HCT116 (cell line): Measurements from ENCODE around the gene LRRC51. TPM values are rescaled to one million over a fixed set of nuclear protein-coding genes. Genes with fewer than 3 reads are reported as not detected.

ENCODE experiments used
- ATAC-seq: fragments of 200-7000 bp; cut with Tn5 transposase; 2 replicates; pipeline ENCODE4 v1.9.1; 2020; ENCODE audit warnings: mild to moderate bottlenecking, moderate library complexity
- BruUV-seq: library from RNA; stranded (reverse); fragments of 400-500 nt; replicated peaks from 2 replicates; lab custom pipeline; 2021; lab: Mats Ljungman, UMichigan
- CTCF ChIA-PET: fragments of 300-600 bp; sonication (Branson Sonifier 250); formaldehyde crosslinking; loops from one replicate; lab custom pipeline; 2021; ENCODE audit warnings: antibody characterized with exemption; lab: Charles Lee
- POLR2A ChIA-PET: fragments of 300-600, 350-600 bp; sonication (Branson Sonifier 250); formaldehyde crosslinking; loops from one replicate; lab custom pipeline; 2021; ENCODE audit warnings: antibody characterized with exemption; lab: Charles Lee
- RAD21 ChIA-PET, 2 experiments: fragments of 300-600 bp; sonication (Branson Sonifier 250); formaldehyde crosslinking; loops; one replicate each; lab custom pipeline; 2023; ENCODE audit warnings: low total read pairs in 2 of 2; ENCODE audit not compliant: uncharacterized antibody in 2 of 2, unreplicated experiment in 2 of 2, low non-redundant PET in 1 of 2; lab: Charles Lee
- DNase-seq: peaks from one replicate; pipeline ENCODE4 v3.0.0-alpha.2; 2010; ENCODE audit warnings: low read depth, low spot score
- H2AFZ ChIP-seq: fragments of 200-600 bp; shearing (Covaris generic), sonication (generic); 2 replicates; pipeline ENCODE4 v1.6.1; 2017; ENCODE audit warnings: low read depth, mixed run types, mixed read lengths, antibody characterized with exemption, low read length; ENCODE audit not compliant: poor library complexity, severe bottlenecking
- H3K27ac ChIP-seq: 2 replicates; pipeline ENCODE4 v1.5.1; 2012; ENCODE audit warnings: low read depth, low read length
- H3K27me3 ChIP-seq: fragments of 200-600 bp; sonication (generic); 2 replicates; pipeline ENCODE4 v1.6.1; 2016; ENCODE audit warnings: mixed run types, low read length, mixed read lengths; ENCODE audit not compliant: insufficient read depth
- H3K36me3 ChIP-seq, 2 experiments: fragments of 200-500 bp in 1 of 2; fragments of 200-600 bp in 1 of 2; sonication (Bioruptor generic) in 1 of 2; sonication (generic) in 1 of 2; 2 replicates each; pipeline versions ENCODE4 v1.5.1 to v1.6.1; 2014 to 2016; ENCODE audit warnings: low read length in 2 of 2, inconsistent platforms in 1 of 2, mixed read lengths in 1 of 2, mixed run types in 1 of 2; ENCODE audit not compliant: insufficient read depth in 2 of 2, control insufficient read depth in 1 of 2
- H3K4me1 ChIP-seq, 2 experiments: fragments of 200-600 bp in 1 of 2; sonication (generic) in 1 of 2; 2 replicates each; pipeline versions ENCODE4 v1.5.1 to v1.6.1; 2012 to 2017; ENCODE audit warnings: low read length in 2 of 2, inconsistent platforms in 1 of 2, mild to moderate bottlenecking in 1 of 2, mixed read lengths in 1 of 2, mixed run types in 1 of 2, moderate library complexity in 1 of 2; ENCODE audit not compliant: insufficient read depth in 2 of 2, control insufficient read depth in 1 of 2
- H3K4me2 ChIP-seq: fragments of 200-600 bp; sonication (generic); 2 replicates; pipeline ENCODE4 v1.6.1; 2017; ENCODE audit warnings: mixed run types, low read length, mixed read lengths
- H3K4me3 ChIP-seq, 2 experiments: fragments of 200-600 bp in 1 of 2; sonication (generic) in 1 of 2; replicated peaks in 1 of 2; 2 replicates each; pipeline ENCODE4 v1.5.1; 2011 to 2016; ENCODE audit warnings: low read length in 2 of 2, control low read depth in 1 of 2, low read depth in 1 of 2, mild to moderate bottlenecking in 1 of 2, mixed read lengths in 1 of 2, mixed run types in 1 of 2
- H3K79me2 ChIP-seq: fragments of 200-600 bp; sonication (generic); 2 replicates; pipeline ENCODE4 v1.6.1; 2017; ENCODE audit warnings: mild to moderate bottlenecking, mixed run types, low read length, moderate library complexity, mixed read lengths; ENCODE audit not compliant: insufficient read depth
- H3K9ac ChIP-seq: fragments of 200-600 bp; sonication (generic); 2 replicates; pipeline ENCODE4 v1.6.1; 2016; ENCODE audit warnings: low read length, mixed read lengths
- H3K9me2 ChIP-seq: fragments of 200-600 bp; sonication (generic), shearing (Covaris generic); 2 replicates; pipeline ENCODE4 v1.6.1; 2017; ENCODE audit warnings: mixed run types, mild to moderate bottlenecking, moderate library complexity; ENCODE audit not compliant: insufficient read depth
- H3K9me3 ChIP-seq, 2 experiments: fragments of 200-500 bp in 1 of 2; fragments of 200-600 bp in 1 of 2; sonication (Bioruptor generic) in 1 of 2; sonication (generic) in 1 of 2; 2 replicates each; pipeline ENCODE4 v1.6.1; 2014 to 2017; ENCODE audit warnings: low read length in 2 of 2, mixed read lengths in 2 of 2, inconsistent platforms in 1 of 2, low read depth in 1 of 2, mild to moderate bottlenecking in 1 of 2, mixed run types in 1 of 2, moderate library complexity in 1 of 2; ENCODE audit not compliant: control insufficient read depth in 1 of 2, insufficient read depth in 1 of 2
- H4K20me1 ChIP-seq: fragments of 200-600 bp; sonication (generic), shearing (Covaris generic); 2 replicates; pipeline ENCODE4 v1.6.1; 2017; ENCODE audit warnings: mixed run types, mild to moderate bottlenecking, moderate library complexity; ENCODE audit not compliant: insufficient read depth
- CBX3 ChIP-seq: IDR thresholded peaks from 2 replicates; pipeline ENCODE4 v1.6.1; 2012; ENCODE audit warnings: low read depth
- CEBPB ChIP-seq: IDR thresholded peaks from 2 replicates; pipeline ENCODE4 v1.6.1; 2012; ENCODE audit warnings: low read depth
- EZH2 ChIP-seq: fragments of 200-600 bp; sonication (generic); IDR thresholded peaks from 2 replicates; pipeline ENCODE4 v1.6.1; 2017; ENCODE audit warnings: antibody characterized with exemption, mixed run types
- JUND ChIP-seq: IDR thresholded peaks from 2 replicates; pipeline ENCODE4 v1.6.1; 2012
- SRF ChIP-seq: IDR thresholded peaks from 2 replicates; pipeline ENCODE4 v1.6.1; 2012; ENCODE audit warnings: low read depth
- TCF7L2 ChIP-seq: IDR thresholded peaks from 2 replicates; pipeline ENCODE4 v1.7.0; 2011; ENCODE audit warnings: borderline replicate concordance, inconsistent platforms; ENCODE audit not compliant: insufficient read depth, insufficient read length; ENCODE audit errors: extremely low read depth
- intact Hi-C: fragments of 100-400 bp; cut with micrococcal nuclease; formaldehyde crosslinking; loops from 2 replicates; pipeline ENCODE4 v1.10.0; 2022
- total RNA-seq: library from RNA; stranded (reverse); gene quantifications from one replicate; pipeline ENCODE4 v1.2.1, GENCODE V29; 2021; ENCODE audit not compliant: unreplicated experiment
- TF ChIP-seq, protein P1 (sequence below), 3 experiments: fragments of 200-600 bp in 1 of 3; sonication (generic) in 1 of 3; IDR thresholded peaks in 2 of 3; conservative IDR thresholded peaks in 1 of 3; 2 replicates each; pipeline ENCODE4 v1.5.1; 2012 to 2017; ENCODE audit warnings: low read depth in 2 of 3, low read length in 2 of 3, antibody characterized with exemption in 1 of 3, borderline replicate concordance in 1 of 3, control low read depth in 1 of 3, mild to moderate bottlenecking in 1 of 3, mixed read lengths in 1 of 3, mixed run types in 1 of 3, moderate library complexity in 1 of 3; ENCODE audit not compliant: insufficient read depth in 1 of 3
- TF ChIP-seq, protein P2 (sequence below): IDR thresholded peaks from 2 replicates; pipeline ENCODE4 v1.6.1; 2012; ENCODE audit warnings: low read depth
- TF ChIP-seq, protein P3 (sequence below): IDR thresholded peaks from 2 replicates; pipeline ENCODE4 v1.6.1; 2012
- TF ChIP-seq, protein P4 (sequence below): IDR thresholded peaks from 2 replicates; pipeline ENCODE4 v1.6.1; 2012

The LRRC51 gene
- total RNA-seq, 1 experiment from 2014 or later = 10.8 TPM

DNA sequence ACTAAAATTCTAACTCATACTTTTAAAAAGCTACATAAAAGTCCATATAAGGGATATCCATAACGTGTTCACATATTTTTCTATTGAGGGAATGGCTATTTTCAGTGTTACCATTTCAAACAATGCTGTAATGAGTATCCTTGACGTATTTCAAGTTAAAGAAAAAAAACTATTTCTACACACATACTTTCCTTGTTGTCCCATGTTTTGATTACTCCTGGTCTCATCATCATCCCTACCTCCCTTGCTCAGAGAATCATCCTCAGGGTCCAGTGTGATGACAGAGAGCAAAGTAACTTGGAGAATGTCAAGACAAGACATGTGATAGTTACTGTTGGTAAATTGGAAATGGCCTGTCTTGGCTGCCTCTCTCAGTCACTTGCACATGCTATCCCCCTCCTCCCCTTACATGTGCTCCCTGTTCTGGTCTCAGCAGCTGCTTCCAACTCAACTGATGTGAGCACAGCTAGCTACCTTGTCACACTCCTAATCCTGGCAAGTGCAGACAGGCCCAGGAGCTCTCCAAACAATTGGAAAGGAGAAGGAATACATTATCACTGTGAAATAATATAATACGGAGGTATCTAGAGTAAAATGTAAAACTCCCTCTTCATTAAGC, 22.1 kb upstream of the LRRC51 start:
- H3K4me1 ChIP-seq = no peaks in the 10 kb centered on the region
- ChIA-PET POLR2A (no interaction called here), RAD21 (no interaction called here), CTCF (interaction anchor here (0.6 kb wide), 1 partner anchor 86 kb away, joined by 3 read pairs; no protein-coding TSS in a partner anchor)
- DNase-seq = no peak
- no peaks in the 10 kb centered on the region for H3K27me3 ChIP-seq
- no peak overlapping the region for H3K27ac ChIP-seq
- no peaks in the 10 kb centered on the region for H4K20me1 ChIP-seq
- no peak overlapping the region for H3K4me2 ChIP-seq
- H3K9me3 ChIP-seq = no peaks in the 10 kb centered on the region
- H3K36me3 ChIP-seq = no peaks in the 10 kb centered on the region
- H3K9me2 ChIP-seq = no peaks in the 10 kb centered on the region
- H3K79me2 ChIP-seq = peaks cover 70% of the 10 kb centered on the region
- TF ChIP-seq TCF7L2 (no peak), EZH2 (no peak), JUND (no peak), CEBPB (no peak), CBX3 (no peak), SRF (no peak)
- TF ChIP-seq, protein P1, sequence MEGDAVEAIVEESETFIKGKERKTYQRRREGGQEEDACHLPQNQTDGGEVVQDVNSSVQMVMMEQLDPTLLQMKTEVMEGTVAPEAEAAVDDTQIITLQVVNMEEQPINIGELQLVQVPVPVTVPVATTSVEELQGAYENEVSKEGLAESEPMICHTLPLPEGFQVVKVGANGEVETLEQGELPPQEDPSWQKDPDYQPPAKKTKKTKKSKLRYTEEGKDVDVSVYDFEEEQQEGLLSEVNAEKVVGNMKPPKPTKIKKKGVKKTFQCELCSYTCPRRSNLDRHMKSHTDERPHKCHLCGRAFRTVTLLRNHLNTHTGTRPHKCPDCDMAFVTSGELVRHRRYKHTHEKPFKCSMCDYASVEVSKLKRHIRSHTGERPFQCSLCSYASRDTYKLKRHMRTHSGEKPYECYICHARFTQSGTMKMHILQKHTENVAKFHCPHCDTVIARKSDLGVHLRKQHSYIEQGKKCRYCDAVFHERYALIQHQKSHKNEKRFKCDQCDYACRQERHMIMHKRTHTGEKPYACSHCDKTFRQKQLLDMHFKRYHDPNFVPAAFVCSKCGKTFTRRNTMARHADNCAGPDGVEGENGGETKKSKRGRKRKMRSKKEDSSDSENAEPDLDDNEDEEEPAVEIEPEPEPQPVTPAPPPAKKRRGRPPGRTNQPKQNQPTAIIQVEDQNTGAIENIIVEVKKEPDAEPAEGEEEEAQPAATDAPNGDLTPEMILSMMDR (IDR thresholded peaks at IDR 0.05 in 2 of 3, conservative IDR thresholded peaks at IDR 0.05 in 1 of 3; ENCODE audit: borderline replicate concordance in 1 of 3, insufficient read depth in 1 of 3, low read depth in 2 of 3, low read length in 2 of 3) = no peak
- TF ChIP-seq, protein P2, sequence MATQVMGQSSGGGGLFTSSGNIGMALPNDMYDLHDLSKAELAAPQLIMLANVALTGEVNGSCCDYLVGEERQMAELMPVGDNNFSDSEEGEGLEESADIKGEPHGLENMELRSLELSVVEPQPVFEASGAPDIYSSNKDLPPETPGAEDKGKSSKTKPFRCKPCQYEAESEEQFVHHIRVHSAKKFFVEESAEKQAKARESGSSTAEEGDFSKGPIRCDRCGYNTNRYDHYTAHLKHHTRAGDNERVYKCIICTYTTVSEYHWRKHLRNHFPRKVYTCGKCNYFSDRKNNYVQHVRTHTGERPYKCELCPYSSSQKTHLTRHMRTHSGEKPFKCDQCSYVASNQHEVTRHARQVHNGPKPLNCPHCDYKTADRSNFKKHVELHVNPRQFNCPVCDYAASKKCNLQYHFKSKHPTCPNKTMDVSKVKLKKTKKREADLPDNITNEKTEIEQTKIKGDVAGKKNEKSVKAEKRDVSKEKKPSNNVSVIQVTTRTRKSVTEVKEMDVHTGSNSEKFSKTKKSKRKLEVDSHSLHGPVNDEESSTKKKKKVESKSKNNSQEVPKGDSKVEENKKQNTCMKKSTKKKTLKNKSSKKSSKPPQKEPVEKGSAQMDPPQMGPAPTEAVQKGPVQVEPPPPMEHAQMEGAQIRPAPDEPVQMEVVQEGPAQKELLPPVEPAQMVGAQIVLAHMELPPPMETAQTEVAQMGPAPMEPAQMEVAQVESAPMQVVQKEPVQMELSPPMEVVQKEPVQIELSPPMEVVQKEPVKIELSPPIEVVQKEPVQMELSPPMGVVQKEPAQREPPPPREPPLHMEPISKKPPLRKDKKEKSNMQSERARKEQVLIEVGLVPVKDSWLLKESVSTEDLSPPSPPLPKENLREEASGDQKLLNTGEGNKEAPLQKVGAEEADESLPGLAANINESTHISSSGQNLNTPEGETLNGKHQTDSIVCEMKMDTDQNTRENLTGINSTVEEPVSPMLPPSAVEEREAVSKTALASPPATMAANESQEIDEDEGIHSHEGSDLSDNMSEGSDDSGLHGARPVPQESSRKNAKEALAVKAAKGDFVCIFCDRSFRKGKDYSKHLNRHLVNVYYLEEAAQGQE = no peak
- TF ChIP-seq, protein P3, sequence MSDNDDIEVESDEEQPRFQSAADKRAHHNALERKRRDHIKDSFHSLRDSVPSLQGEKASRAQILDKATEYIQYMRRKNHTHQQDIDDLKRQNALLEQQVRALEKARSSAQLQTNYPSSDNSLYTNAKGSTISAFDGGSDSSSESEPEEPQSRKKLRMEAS = no peak
- TF ChIP-seq, protein P4, sequence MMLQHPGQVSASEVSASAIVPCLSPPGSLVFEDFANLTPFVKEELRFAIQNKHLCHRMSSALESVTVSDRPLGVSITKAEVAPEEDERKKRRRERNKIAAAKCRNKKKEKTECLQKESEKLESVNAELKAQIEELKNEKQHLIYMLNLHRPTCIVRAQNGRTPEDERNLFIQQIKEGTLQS = no peak
- intact Hi-C loops = no loop called here
- ATAC-seq = no peak
- H3K4me3 ChIP-seq = no peak overlapping the region
- H2AFZ ChIP-seq = no peak overlapping the region
- H3K9ac ChIP-seq = no peak overlapping the region
- BruUV-seq = no TSS peak
